Sciatic nerve (tissue), 2 donors: ENCODE data around the gene ALPK1. TPM values are rescaled to one million over a fixed set of nuclear protein-coding genes. Genes with fewer than 3 reads are reported as not detected.
A peak's percentile ranks its signal among the peaks of the same experiment; 100 is the strongest.

ENCODE experiments used
- ATAC-seq: fragments of 200-7000 bp; cut with Tn5 transposase; one replicate; pipeline ENCODE4 v1.9.1; 2020; ENCODE audit warnings: mild to moderate bottlenecking, moderate library complexity
- DNase-seq: peaks from one replicate; pipeline ENCODE4 v3.0.0-alpha.2; 2020; ENCODE audit warnings: low spot score
- intact Hi-C: fragments of 100-400 bp; cut with DNase I; formaldehyde crosslinking; loops from one replicate; pipeline ENCODE4 v1.14.2; 2022
- total RNA-seq: library from RNA; stranded (reverse); fragmentation: NEBNext Ultra II Directional; extraction: Animal tissue kit (Norgen Biotek cat#: 25700); gene quantifications from one replicate; pipeline ENCODE4 v1.2.1, GENCODE V29; 2021
- donor health status: DM: no; HTN: no; CAD: no.
- donor health status: DM: no; HTN: no; CAD: no.

Gene ALPK1
- 42.6 TPM for total RNA-seq

- intact Hi-C loops, result no loop called here
Observed at GRCh38 chr4:112296949-112297880, at the start of gene ALPK1. TSS of gene ALPK1 (plus strand) at chr4:112297369.

GRCh38 chr4:112251019-112251643 is 46.0 kb upstream of the ALPK1 start:
- DNase-seq (no peak), ATAC-seq (no peak)
- intact Hi-C loops, result no loop called here

More at GRCh38 chr4:112296949-112297880, at the start of gene ALPK1:
- ATAC-seq (peak; percentile 99), DNase-seq (no peak)

GRCh38 chr4:112252234-112252633 is 44.9 kb upstream of the ALPK1 start:
- intact Hi-C loops, result no loop called here
- no peak for DNase-seq
- no peak for ATAC-seq

GRCh38 chr4:112253382-112254000 is 43.7 kb upstream of the ALPK1 start:
- intact Hi-C loops, result no loop called here
- DNase-seq, result no peak
- ATAC-seq, result no peak

GRCh38 chr4:112257098-112257497 is 40.1 kb upstream of the ALPK1 start:
- DNase-seq (no peak), ATAC-seq (no peak)
- intact Hi-C loops, result no loop called here

GRCh38 chr4:112266823-112267222 is 30.3 kb upstream of the ALPK1 start:
- ATAC-seq (no peak), DNase-seq (no peak)
- intact Hi-C loops, result no loop called here

GRCh38 chr4:112270051-112270450 is 27.1 kb upstream of the ALPK1 start:
- intact Hi-C loops, result no loop called here
- no peak for DNase-seq
- no peak for ATAC-seq

GRCh38 chr4:112270640-112271421 is 26.3 kb upstream of the ALPK1 start:
- no peak for ATAC-seq
- DNase-seq, result no peak
- intact Hi-C loops, result no loop called here

- intact Hi-C loops, result no loop called here
- ATAC-seq, result no peak
- no peak for DNase-seq
Observed at GRCh38 chr4:112272292-112272691, 24.9 kb upstream of the ALPK1 start.

GRCh38 chr4:112274959-112275358 is 22.2 kb upstream of the ALPK1 start:
- no peak for DNase-seq
- ATAC-seq, result no peak
- intact Hi-C loops, result loop anchor here (5.0 kb wide), 1 partner anchor 1383 kb away; no protein-coding TSS in a partner anchor

- DNase-seq (no peak), ATAC-seq (no peak)
- intact Hi-C loops, result loop anchor here (5.0 kb wide), 1 partner anchor 1384 kb away; no protein-coding TSS in a partner anchor
Observed at GRCh38 chr4:112276113-112276512, 21.1 kb upstream of the ALPK1 start.

- intact Hi-C loops, result loop anchor here (5.0 kb wide), 1 partner anchor 1385 kb away; no protein-coding TSS in a partner anchor
- DNase-seq (no peak), ATAC-seq (no peak)
Observed at GRCh38 chr4:112277220-112277619, 19.9 kb upstream of the ALPK1 start.

GRCh38 chr4:112277705-112278448 is 19.3 kb upstream of the ALPK1 start:
- DNase-seq (no peak), ATAC-seq (no peak)
- intact Hi-C loops, result loop anchor here (5.0 kb wide), 1 partner anchor 1386 kb away; no protein-coding TSS in a partner anchor

- DNase-seq (no peak), ATAC-seq (no peak)
- intact Hi-C loops, result loop anchor here (5.0 kb wide), 1 partner anchor 1387 kb away; no protein-coding TSS in a partner anchor
Observed at GRCh38 chr4:112279025-112279881, 17.9 kb upstream of the ALPK1 start.

GRCh38 chr4:112279882-112280315 is 17.3 kb upstream of the ALPK1 start:
- ATAC-seq, result no peak

GRCh38 chr4:112280386-112281056 is 16.6 kb upstream of the ALPK1 start:
- intact Hi-C loops, result no loop called here
- ATAC-seq (no peak), DNase-seq (no peak)

More at GRCh38 chr4:112279882-112280315, 17.3 kb upstream of the ALPK1 start:
- DNase-seq, result no peak
- intact Hi-C loops, result loop anchor here (5.0 kb wide), 1 partner anchor 1388 kb away; no protein-coding TSS in a partner anchor
